Ascending aorta (tissue), 2 donors: Measurements from ENCODE around the gene C1QTNF3. TPM values are rescaled to one million over a fixed set of nuclear protein-coding genes. Genes with fewer than 3 reads are reported as not detected.
"Not testable (repeated sequence)": the region's sequence is repeated elsewhere in the genome, so short reads cannot be mapped to it uniquely, and the experiment has no call there.

ENCODE experiments used
- DNase-seq, 2 donors: peaks; one replicate each; pipeline ENCODE4 v3.0.0-alpha.2; 2019; ENCODE audit warnings: low spot score in 2 of 2
- H3K27ac ChIP-seq, 2 donors: fragments of 200-600 bp; sonication (generic); one replicate each; pipeline ENCODE4 v1.5.1; 2016 to 2017; ENCODE audit warnings: mild to moderate bottlenecking in 1 of 2
- H3K27me3 ChIP-seq: fragments of 200-600 bp; sonication (generic); one replicate; pipeline ENCODE4 v1.5.1; 2017
- H3K36me3 ChIP-seq, 2 donors: fragments of 200-600 bp; sonication (generic); one replicate each; pipeline ENCODE4 v1.5.1; 2016
- H3K4me1 ChIP-seq, 2 donors: fragments of 200-600 bp; sonication (generic); one replicate each; pipeline ENCODE4 v1.5.1; 2016 to 2017; ENCODE audit warnings: mild to moderate bottlenecking in 1 of 2
- H3K4me3 ChIP-seq, 2 donors: fragments of 200-600 bp; sonication (generic); one replicate each; pipeline ENCODE4 v1.5.1; 2016 to 2017; ENCODE audit warnings: mild to moderate bottlenecking in 1 of 2
- H3K9me3 ChIP-seq, 2 donors: fragments of 200-600 bp; sonication (generic); one replicate each; pipeline ENCODE4 v1.5.1; 2016
- CTCF ChIP-seq, 3 experiments: fragments of 200-600 bp in 2 of 3; fragments of 450-650 bp in 1 of 3; sonication (generic) in 2 of 3; IDR thresholded peaks; one replicate each; pipeline ENCODE4 v1.5.1; 2016 to 2019; ENCODE audit warnings: antibody characterized with exemption in 3 of 3, mild to moderate bottlenecking in 1 of 3, moderate library complexity in 1 of 3
- intact Hi-C: fragments of 100-400 bp; cut with DNase I; formaldehyde crosslinking; loops from one replicate; pipeline ENCODE4 v1.15.1; 2023
- total RNA-seq: library from RNA; depleted of rRNA; stranded (reverse); fragments of >200 nt; gene quantifications from one replicate; pipeline ENCODE4 v1.1.0, GENCODE V29; 2016

The C1QTNF3 gene
- total RNA-seq, 1 donor from 2014 or later: 1.3 TPM

GRCh38 chr5:34031117-34031516 lies 11.9 kb downstream of the C1QTNF3 start:
- Histone ChIP-seq H3K9me3 (no peaks in the 10 kb centered on the region), H3K4me1 (no peaks in the 10 kb centered on the region), H3K4me3 (no peak overlapping the region), H3K27ac (no peak overlapping the region), H3K27me3 (no peaks in the 10 kb centered on the region), H3K36me3 (no peaks in the 10 kb centered on the region)
- TF ChIP-seq CTCF (IDR thresholded peaks at IDR 0.05): no peak
- DNase-seq: no peak
- intact Hi-C loops: no loop called here

DNA sequence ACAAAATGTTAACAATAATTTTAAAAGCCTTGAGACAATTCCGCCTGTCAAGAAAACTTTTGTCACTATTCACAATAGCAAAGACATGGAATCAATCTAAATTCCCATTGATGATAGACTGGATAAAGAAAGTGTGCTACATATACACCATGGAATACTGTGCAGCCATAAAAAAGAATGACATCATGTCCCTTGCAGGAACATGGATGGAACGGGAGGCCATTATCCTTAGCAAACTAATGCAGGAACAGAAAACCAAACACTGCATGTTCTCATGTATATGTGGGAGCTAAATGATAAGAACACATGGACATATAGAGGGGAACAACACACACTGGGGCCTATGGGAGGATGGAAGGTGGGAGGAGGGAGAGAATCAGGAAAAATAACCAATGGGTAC lies 12.4 kb downstream of the C1QTNF3 start:
- H3K36me3 ChIP-seq: not testable (repeated sequence)

DNA sequence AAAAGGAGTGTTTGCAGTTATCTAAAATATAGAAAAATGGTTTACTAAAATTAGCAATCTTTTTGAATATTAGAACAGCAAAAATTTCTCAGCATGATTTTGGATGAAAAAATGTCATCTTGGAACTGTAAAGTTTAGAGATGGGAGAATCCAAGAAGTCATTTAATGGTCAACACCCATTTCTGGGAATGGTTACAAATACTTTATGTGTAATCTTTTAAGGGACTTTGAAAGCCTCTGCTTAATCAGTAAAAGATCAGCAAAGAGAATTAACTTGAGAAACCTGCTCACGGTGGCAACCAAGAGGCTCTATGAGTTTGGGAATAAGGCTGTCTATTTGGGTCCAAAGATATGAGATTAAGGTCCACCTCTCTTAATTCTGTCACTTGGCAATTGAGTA lies 13.0 kb downstream of the C1QTNF3 start:
- intact Hi-C loops: no loop called here
- H3K4me1 ChIP-seq: no peaks in the 10 kb centered on the region
- DNase-seq: no peak
- no peak overlapping the region for H3K27ac ChIP-seq
- no peak for TF ChIP-seq CTCF (IDR thresholded peaks at IDR 0.05)
- no peaks in the 10 kb centered on the region for H3K9me3 ChIP-seq
- no peaks in the 10 kb centered on the region for H3K27me3 ChIP-seq
- no peak overlapping the region for H3K4me3 ChIP-seq
- H3K36me3 ChIP-seq: no peaks in the 10 kb centered on the region

More for the DNA sequence above, 12.4 kb downstream of the C1QTNF3 start:
- intact Hi-C loops, H3K27ac ChIP-seq, DNase-seq, H3K4me3 ChIP-seq, H3K4me1 ChIP-seq, H3K27me3 ChIP-seq, H3K9me3 ChIP-seq: not testable (repeated sequence)

DNA sequence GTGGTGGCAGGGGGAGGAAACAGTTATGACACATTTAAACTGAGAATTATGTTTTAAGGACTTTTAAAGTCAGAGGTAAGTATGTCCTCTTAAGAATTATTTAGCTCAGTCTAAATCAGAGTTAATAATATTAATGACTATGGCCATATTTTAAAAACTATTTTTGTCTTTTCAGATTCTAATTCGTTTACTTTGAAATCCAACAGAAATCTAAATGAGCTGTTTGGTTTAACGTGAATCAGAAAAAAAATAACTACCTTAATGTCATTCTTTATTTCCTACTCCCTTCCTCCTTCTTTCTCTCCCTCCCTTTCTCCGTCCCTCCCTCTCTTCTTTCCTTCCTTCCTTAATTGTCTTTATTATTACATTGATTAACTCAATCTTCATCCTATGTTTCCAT lies 14.7 kb downstream of the C1QTNF3 start:
- no peak overlapping the region for H3K27ac ChIP-seq
- H3K4me1 ChIP-seq: no peaks in the 10 kb centered on the region
- H3K4me3 ChIP-seq: no peak overlapping the region
- H3K36me3 ChIP-seq: no peaks in the 10 kb centered on the region
- intact Hi-C loops: no loop called here
- no peak for DNase-seq
- no peaks in the 10 kb centered on the region for H3K27me3 ChIP-seq
- no peaks in the 10 kb centered on the region for H3K9me3 ChIP-seq
- TF ChIP-seq CTCF (IDR thresholded peaks at IDR 0.05): no peak

DNA sequence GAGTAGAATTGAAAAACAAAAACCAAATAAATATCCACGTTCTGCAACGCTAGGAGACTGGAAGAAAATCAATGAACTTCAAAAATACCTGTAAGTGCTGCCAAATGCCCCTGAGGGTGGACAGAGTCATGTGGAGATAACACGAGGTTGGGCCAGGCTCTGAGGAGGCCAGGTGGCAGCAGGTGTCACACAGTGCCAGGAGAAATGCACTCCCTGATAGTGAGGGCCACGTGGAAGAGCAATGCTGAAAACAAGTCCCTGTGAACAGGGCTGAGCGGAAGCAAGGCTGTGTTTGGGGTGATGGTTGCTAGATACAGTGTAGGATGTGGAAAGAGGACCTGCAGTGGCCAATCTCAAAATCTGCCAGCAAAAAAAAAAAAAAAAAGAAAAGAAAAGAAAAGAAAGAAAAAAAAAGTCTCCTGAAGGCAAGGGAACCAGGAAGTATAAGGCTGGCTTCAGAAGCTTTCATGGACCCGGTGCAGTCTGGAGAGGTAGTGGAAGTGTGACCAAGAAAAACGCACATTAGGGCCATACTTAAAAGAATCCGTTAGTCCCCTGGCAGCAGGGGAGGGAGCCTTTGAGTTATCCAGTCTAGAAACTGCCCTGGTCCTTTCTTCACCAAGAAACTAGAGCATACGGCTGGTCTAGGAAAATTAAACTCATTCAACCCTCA lies 16.8 kb downstream of the C1QTNF3 start:
- intact Hi-C loops: no loop called here
- no peak for TF ChIP-seq CTCF (IDR thresholded peaks at IDR 0.05)
- Histone ChIP-seq H3K27me3 (no peaks in the 10 kb centered on the region), H3K9me3 (no peaks in the 10 kb centered on the region), H3K4me1 (no peaks in the 10 kb centered on the region), H3K4me3 (no peak overlapping the region), H3K36me3 (no peaks in the 10 kb centered on the region), H3K27ac (no peak overlapping the region)
- DNase-seq: no peak

DNA sequence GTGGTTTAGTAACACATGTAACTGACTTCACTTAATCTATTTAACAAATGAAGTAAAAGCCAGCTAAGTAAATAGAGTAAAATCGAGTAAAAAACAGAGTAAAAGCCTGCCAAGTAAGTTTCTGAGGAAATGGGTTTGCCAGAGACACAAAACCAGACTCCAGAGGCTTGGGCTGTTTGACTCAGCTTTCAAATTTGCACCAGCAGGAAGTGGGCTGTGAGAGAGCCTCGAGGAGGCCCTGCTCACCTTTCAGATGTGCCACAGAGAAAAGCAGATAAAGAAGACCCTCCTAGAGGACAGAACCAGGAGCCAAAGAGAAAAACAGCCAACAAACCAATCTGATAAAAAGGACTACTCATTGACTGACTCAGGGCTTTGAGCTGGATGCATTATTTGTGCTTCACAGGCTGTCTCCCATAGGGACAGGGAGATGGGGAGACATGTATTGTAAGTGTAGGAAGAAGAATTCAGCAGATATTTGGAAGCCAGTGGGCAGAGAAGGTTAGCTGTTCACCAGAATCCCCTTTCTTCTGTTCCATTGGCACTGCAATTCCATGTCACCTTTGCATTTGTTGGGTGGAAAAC lies 20.8 kb downstream of the C1QTNF3 start:
- intact Hi-C loops: no loop called here
- Histone ChIP-seq H3K36me3 (no peaks in the 10 kb centered on the region), H3K27me3 (no peaks in the 10 kb centered on the region), H3K4me3 (no peak overlapping the region), H3K9me3 (no peaks in the 10 kb centered on the region), H3K4me1 (no peaks in the 10 kb centered on the region), H3K27ac (no peak overlapping the region)
- no peak for DNase-seq
- TF ChIP-seq CTCF (IDR thresholded peaks at IDR 0.05): no peak
